Uterus (tissue), 4 donors: Measurements from ENCODE around the gene OTOG. TPM values are rescaled to one million over a fixed set of nuclear protein-coding genes. Genes with fewer than 3 reads are reported as not detected.

Experiments
- DNase-seq, 2 donors: peaks; one replicate each; pipeline ENCODE4 v3.0.0-alpha.2; 2019 to 2020
- H3K27ac ChIP-seq, 2 donors: fragments of 200-600 bp; sonication (generic); 1 replicate in 1 of 2; 2 replicates in 1 of 2; pipeline ENCODE4 v1.5.1; 2016 to 2018
- H3K27me3 ChIP-seq, 2 donors: fragments of 200-600 bp; sonication (generic); one replicate each; pipeline ENCODE4 v1.5.1; 2018 to 2019; ENCODE audit warnings: control low read depth in 1 of 2
- H3K36me3 ChIP-seq, 2 donors: fragments of 200-600 bp; sonication (generic); one replicate each; pipeline ENCODE4 v1.5.1; 2019; ENCODE audit warnings: control low read depth in 1 of 2
- H3K4me1 ChIP-seq, 2 donors: fragments of 200-600 bp; sonication (generic); one replicate each; pipeline ENCODE4 v1.5.1; 2018 to 2019; ENCODE audit warnings: control low read depth in 1 of 2
- H3K4me3 ChIP-seq, 2 donors: fragments of 200-600 bp; sonication (generic); 1 replicate in 1 of 2; 2 replicates in 1 of 2; pipeline ENCODE4 v1.5.1; 2018 to 2019; ENCODE audit warnings: mild to moderate bottlenecking in 1 of 2
- H3K9me3 ChIP-seq, 2 donors: fragments of 200-600 bp; sonication (generic); one replicate each; pipeline ENCODE4 v1.5.1; 2019; ENCODE audit warnings: control low read depth in 1 of 2
- CTCF ChIP-seq, 4 experiments: fragments of 200-600 bp in 2 of 4; fragments of 450-650 bp in 2 of 4; sonication (generic) in 2 of 4; IDR thresholded peaks; one replicate each; pipeline ENCODE4 v1.5.1; 2016 to 2019; ENCODE audit warnings: antibody characterized with exemption in 4 of 4, mild to moderate bottlenecking in 2 of 4, moderate library complexity in 1 of 4
- POLR2A ChIP-seq, 2 donors: fragments of 450-650 bp; IDR thresholded peaks; one replicate each; pipeline ENCODE4 v1.6.1; 2016; ENCODE audit warnings: antibody characterized with exemption in 2 of 2, mild to moderate bottlenecking in 1 of 2, moderate library complexity in 1 of 2
- intact Hi-C: fragments of 100-400 bp; cut with DNase I; formaldehyde crosslinking; loops from one replicate; pipeline ENCODE4 v1.15.1; 2023; ENCODE audit warnings: low total_unique reads
- total RNA-seq, 4 donors: library from RNA; depleted of rRNA in 3 of 4; stranded (reverse); fragments of >200 nt in 3 of 4; gene quantifications; one replicate each; pipeline versions ENCODE4 v1.1.0 to v1.2.4, GENCODE V29; 2014 to 2023
- donor health status: DM: yes; HTN: yes; CAD: no.

Gene OTOG
- total RNA-seq, 4 donors from 2014 or later, result under 0.01 TPM; not detected in 3

DNA sequence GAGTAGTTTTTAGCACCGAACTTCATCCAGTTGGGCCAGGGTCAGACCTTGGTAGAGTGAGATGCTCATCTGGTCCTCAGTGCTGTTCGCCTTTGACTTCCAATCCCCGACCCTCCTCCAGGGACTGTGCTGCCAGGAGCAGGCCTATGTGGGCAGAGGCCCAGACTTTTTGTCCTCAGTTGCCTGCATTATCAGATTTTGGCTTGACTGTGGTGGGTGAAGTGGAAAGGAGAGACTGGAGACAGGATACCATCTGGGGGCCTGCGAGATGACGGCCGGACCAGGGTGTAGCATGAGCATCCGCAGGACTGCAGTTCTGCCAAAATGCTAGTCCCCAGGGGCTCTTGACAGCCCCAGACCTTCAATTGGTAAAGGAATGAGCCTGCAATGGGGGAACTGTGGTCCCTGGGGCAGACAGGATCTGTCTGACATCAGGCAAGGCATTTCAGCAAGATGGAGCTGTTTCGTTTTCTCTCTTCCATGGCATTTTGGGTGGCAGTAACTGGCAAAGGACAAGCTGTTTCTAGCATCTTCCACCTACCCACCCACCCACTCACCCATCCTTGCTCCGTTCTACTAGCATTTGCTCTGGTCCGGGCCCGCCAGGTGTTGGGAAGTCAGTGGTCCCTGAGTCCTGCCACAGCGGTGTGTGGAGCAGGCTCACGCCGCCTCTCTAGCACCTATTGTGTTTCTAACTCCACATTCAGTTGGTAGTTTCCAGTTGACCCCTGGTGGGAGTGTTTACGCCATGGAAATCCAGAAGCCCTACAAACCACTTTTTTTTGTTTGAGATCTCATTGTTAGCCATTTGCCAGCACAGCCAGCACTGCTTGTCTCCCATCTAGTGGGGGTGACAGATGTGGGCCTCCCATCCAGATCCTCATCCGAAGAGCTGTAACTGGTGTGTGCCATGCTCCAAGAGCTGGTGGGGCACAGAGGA is 53.5 kb downstream of the OTOG start:
- Histone ChIP-seq H3K36me3 (no peaks in the 10 kb centered on the region), H3K27me3 (no peaks in the 10 kb centered on the region), H3K4me1 (no peaks in the 10 kb centered on the region), H3K4me3 (no peak overlapping the region), H3K27ac (no peak overlapping the region), H3K9me3 (no peaks in the 10 kb centered on the region)
- DNase-seq, result no peak
- intact Hi-C loops, result no loop called here
- TF ChIP-seq CTCF (IDR thresholded peaks at IDR 0.05) (no peak), POLR2A (IDR thresholded peaks at IDR 0.05) (no peak)

DNA sequence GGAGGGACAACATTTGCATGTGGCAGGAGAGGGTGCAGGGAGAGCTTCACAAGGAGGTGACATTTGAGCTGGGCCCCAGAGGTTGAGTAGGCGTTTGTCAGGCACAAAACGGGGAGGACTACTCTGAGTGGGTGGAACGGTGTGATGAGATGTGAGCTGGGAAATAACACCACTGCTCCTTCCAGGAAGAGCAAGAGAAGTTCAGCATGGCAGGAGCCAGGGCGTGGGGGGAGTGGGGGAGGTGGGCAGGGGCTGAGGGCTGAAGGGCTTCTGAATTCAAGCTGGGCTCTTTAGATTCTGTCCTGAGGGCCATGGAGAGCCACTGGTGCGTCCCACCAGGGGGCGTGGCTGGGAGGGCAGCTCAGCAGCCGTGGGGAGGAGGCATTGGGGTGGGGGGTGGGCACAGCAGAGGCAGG is 54.2 kb downstream of the OTOG start:
- no peak for DNase-seq
- Histone ChIP-seq H3K27me3 (no peaks in the 10 kb centered on the region), H3K9me3 (no peaks in the 10 kb centered on the region), H3K4me1 (no peaks in the 10 kb centered on the region), H3K36me3 (no peaks in the 10 kb centered on the region), H3K27ac (no peak overlapping the region), H3K4me3 (no peak overlapping the region)
- intact Hi-C loops, result no loop called here
- no peak for TF ChIP-seq CTCF (IDR thresholded peaks at IDR 0.05)
- TF ChIP-seq POLR2A (IDR thresholded peaks at IDR 0.05), result no peak

DNA sequence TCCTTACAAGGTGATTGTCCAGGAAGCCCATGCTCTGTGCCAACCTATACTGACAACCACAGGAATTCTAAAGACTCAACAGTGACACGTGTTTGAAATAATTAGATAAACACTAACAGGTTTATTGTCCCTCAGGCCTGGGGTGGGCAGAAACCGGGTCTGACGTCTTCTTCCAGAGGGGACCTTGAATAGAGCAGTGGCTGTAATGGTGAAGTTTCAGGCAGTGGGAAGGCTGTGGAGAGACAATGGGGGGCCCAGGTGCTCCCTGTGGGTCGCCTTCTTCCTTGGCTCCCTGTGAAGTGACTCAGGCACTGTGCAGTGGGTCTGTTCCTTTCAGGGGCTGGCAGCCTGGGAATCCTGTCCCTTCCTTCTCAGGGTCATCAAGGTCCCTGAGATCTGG is 54.6 kb downstream of the OTOG start:
- DNase-seq, result no peak
- Histone ChIP-seq H3K27ac (no peak overlapping the region), H3K9me3 (no peaks in the 10 kb centered on the region), H3K36me3 (no peaks in the 10 kb centered on the region), H3K4me1 (no peaks in the 10 kb centered on the region), H3K27me3 (no peaks in the 10 kb centered on the region), H3K4me3 (no peak overlapping the region)
- intact Hi-C loops, result no loop called here
- TF ChIP-seq POLR2A (IDR thresholded peaks at IDR 0.05), result no peak
- no peak for TF ChIP-seq CTCF (IDR thresholded peaks at IDR 0.05)

- no peaks in the 10 kb centered on the region for H3K4me1 ChIP-seq
- no peak overlapping the region for H3K27ac ChIP-seq
- H3K36me3 ChIP-seq, result no peaks in the 10 kb centered on the region
- no peak overlapping the region for H3K4me3 ChIP-seq
- no peaks in the 10 kb centered on the region for H3K27me3 ChIP-seq
- TF ChIP-seq CTCF (IDR thresholded peaks at IDR 0.05) (no peak), POLR2A (IDR thresholded peaks at IDR 0.05) (no peak)
- intact Hi-C loops, result no loop called here
- no peak for DNase-seq
- no peaks in the 10 kb centered on the region for H3K9me3 ChIP-seq
These were observed 55.3 kb downstream of the OTOG start for GRCh38 chr11:17602105-17603001.
